OCI-LY7 (cell line): ENCODE results near the gene AOPEP. TPM values are rescaled to one million over a fixed set of nuclear protein-coding genes. Genes with fewer than 3 reads are reported as not detected.

Source experiments
- BruUV-seq: library from RNA; stranded (reverse); fragments of 400-500 nt; replicated peaks from 2 replicates; lab custom pipeline; 2021; lab: Mats Ljungman, UMichigan
- CTCF ChIA-PET: fragments of 300-600 bp; sonication (Branson Sonifier 250); formaldehyde crosslinking; loops from one replicate; lab custom pipeline; 2022; ENCODE audit warnings: antibody characterized with exemption; ENCODE audit not compliant: unreplicated experiment; lab: Charles Lee
- POLR2A ChIA-PET: fragments of 300-600 bp; sonication (Branson Sonifier 250); formaldehyde crosslinking; loops from one replicate; lab custom pipeline; 2022; ENCODE audit warnings: antibody characterized with exemption; lab: Charles Lee
- DNase-seq: peaks from one replicate; pipeline ENCODE4 v3.0.0-alpha.2; 2015; ENCODE audit warnings: low spot score
- H2AFZ ChIP-seq: fragments of 200-600 bp; sonication (generic), shearing (Covaris generic); 2 replicates; pipeline ENCODE4 v1.6.1; 2014; ENCODE audit warnings: mild to moderate bottlenecking, antibody characterized with exemption, low read length, moderate library complexity
- H3K27ac ChIP-seq: fragments of 200-600 bp; sonication (generic); 2 replicates; pipeline ENCODE4 v1.5.1; 2014; ENCODE audit warnings: mixed run types, low read depth, mild to moderate bottlenecking, moderate library complexity, low read length, inconsistent platforms; ENCODE audit not compliant: poor library complexity, severe bottlenecking
- H3K36me3 ChIP-seq: fragments of 200-600 bp; sonication (generic); 2 replicates; pipeline ENCODE4 v1.6.1; 2014; ENCODE audit warnings: mild to moderate bottlenecking, antibody characterized with exemption, low read length, moderate library complexity, mixed read lengths; ENCODE audit not compliant: insufficient read depth
- H3K4me1 ChIP-seq: fragments of 200-600 bp; sonication (generic); 2 replicates; pipeline ENCODE4 v1.5.1; 2014; ENCODE audit warnings: mild to moderate bottlenecking, low read length; ENCODE audit not compliant: insufficient read depth, poor library complexity, severe bottlenecking
- H3K4me2 ChIP-seq: fragments of 200-600 bp; sonication (generic); 2 replicates; pipeline ENCODE4 v1.6.1; 2014; ENCODE audit warnings: mild to moderate bottlenecking, low read length
- H3K4me3 ChIP-seq: fragments of 200-600 bp; sonication (generic); 2 replicates; pipeline ENCODE4 v1.5.1; 2014; ENCODE audit warnings: mild to moderate bottlenecking, low read depth, low read length; ENCODE audit not compliant: poor library complexity, severe bottlenecking
- H3K79me2 ChIP-seq: fragments of 200-600 bp; sonication (generic); 2 replicates; pipeline ENCODE4 v1.6.1; 2016; ENCODE audit warnings: low read depth, mild to moderate bottlenecking, low read length, moderate library complexity, mixed read lengths; ENCODE audit not compliant: insufficient read depth
- H3K9me2 ChIP-seq: fragments of 200-600 bp; sonication (generic); 2 replicates; pipeline ENCODE4 v1.6.1; 2016; ENCODE audit warnings: mild to moderate bottlenecking, low read length, mixed read lengths; ENCODE audit not compliant: insufficient read depth
- H3K9me3 ChIP-seq: fragments of 200-600 bp; sonication (generic); 2 replicates; pipeline ENCODE4 v1.6.1; 2014; ENCODE audit warnings: mild to moderate bottlenecking, mixed run types, low read length, mixed read lengths
- H4K20me1 ChIP-seq: fragments of 200-600 bp; sonication (generic); 2 replicates; pipeline ENCODE4 v1.6.1; 2014; ENCODE audit warnings: mild to moderate bottlenecking, antibody characterized with exemption, low read length, moderate library complexity, mixed read lengths; ENCODE audit not compliant: insufficient read depth
- CTCF ChIP-seq: fragments of 200-600 bp; sonication (generic); conservative IDR thresholded peaks from 2 replicates; pipeline ENCODE4 v1.5.1; 2014; ENCODE audit warnings: mild to moderate bottlenecking, antibody characterized with exemption, low read length, moderate library complexity, mixed read lengths
- EZH2phosphoT487 ChIP-seq: fragments of 200-600 bp; sonication (generic); IDR thresholded peaks from 2 replicates; pipeline ENCODE4 v1.6.1; 2018; ENCODE audit warnings: low read depth, borderline replicate concordance, mild to moderate bottlenecking, mixed run types, antibody characterized with exemption, low read length, moderate library complexity, mixed read lengths
- intact Hi-C: fragments of 100-400 bp; cut with micrococcal nuclease; formaldehyde crosslinking; loops from one replicate; pipeline ENCODE4 v1.10.0; 2022; ENCODE audit not compliant: unreplicated experiment
- total RNA-seq, 2 experiments: library from RNA; depleted of rRNA in 1 of 2; stranded (reverse); fragments of >200 nt in 1 of 2; shearing (Covaris generic) in 1 of 2; gene quantifications; 2 replicates each; pipeline ENCODE4 v1.2.3, GENCODE V29; 2014 to 2022

Gene AOPEP
- total RNA-seq, 2 experiments from 2014 or later, result 17.3 to 24.3 TPM

GRCh38 chr9:94754976-94755475, 28.5 kb downstream of the AOPEP start:
- H4K20me1 ChIP-seq, result no peaks in the 10 kb centered on the region
- no peaks in the 10 kb centered on the region for H3K9me2 ChIP-seq
- no peak overlapping the region for H3K4me3 ChIP-seq
- peaks cover under 1% of the 10 kb centered on the region; the same call in 1 of the 2 replicates for H3K36me3 ChIP-seq
- BruUV-seq, result no TSS peak
- ChIA-PET CTCF (no interaction called here), POLR2A (interaction anchor here (0.6 kb wide), 1 partner anchor 142 kb away, joined by 4 read pairs; no protein-coding TSS in a partner anchor)
- no peak overlapping the region for H3K27ac ChIP-seq
- TF ChIP-seq EZH2phosphoT487 (no peak), CTCF (no peak)
- peaks cover 1% of the 10 kb centered on the region; the same call in 1 of the 2 replicates for H3K9me3 ChIP-seq
- DNase-seq, result no peak
- no peaks in the 10 kb centered on the region for H3K79me2 ChIP-seq
- H2AFZ ChIP-seq, result no peak overlapping the region
- H3K4me2 ChIP-seq, result no peak overlapping the region
- intact Hi-C loops, result no loop called here
- H3K4me1 ChIP-seq, result no peaks in the 10 kb centered on the region

GRCh38 chr9:94757158-94757557, 30.7 kb downstream of the AOPEP start:
- Histone ChIP-seq H3K36me3 (peaks cover 7% of the 10 kb centered on the region; the same call in 1 of the 2 replicates), H4K20me1 (no peaks in the 10 kb centered on the region), H3K9me2 (no peaks in the 10 kb centered on the region), H3K4me3 (no peak overlapping the region), H3K27ac (no peak overlapping the region), H3K9me3 (no peaks in the 10 kb centered on the region), H2AFZ (no peak overlapping the region), H3K4me1 (no peaks in the 10 kb centered on the region), H3K79me2 (no peaks in the 10 kb centered on the region), H3K4me2 (no peak overlapping the region)
- POLR2A ChIA-PET, result interaction anchor here (1.6 kb wide), 1 partner anchor 12 kb away, joined by 3 read pairs; no protein-coding TSS in a partner anchor
- intact Hi-C loops, result no loop called here
- no peak for DNase-seq
- TF ChIP-seq EZH2phosphoT487, result no peak
- TF ChIP-seq CTCF, result no peak
- CTCF ChIA-PET, result no interaction called here
- BruUV-seq, result no TSS peak

GRCh38 chr9:94758031-94758430, 31.5 kb downstream of the AOPEP start:
- CTCF ChIA-PET, result no interaction called here
- H3K4me2 ChIP-seq, result no peak overlapping the region
- H2AFZ ChIP-seq, result no peak overlapping the region
- no peak overlapping the region for H3K4me3 ChIP-seq
- no peaks in the 10 kb centered on the region for H3K79me2 ChIP-seq
- no peaks in the 10 kb centered on the region for H4K20me1 ChIP-seq
- POLR2A ChIA-PET, result interaction anchor here (1.6 kb wide), 1 partner anchor 11 kb away, joined by 3 read pairs; no protein-coding TSS in a partner anchor
- H3K9me2 ChIP-seq, result no peaks in the 10 kb centered on the region
- peaks cover 7% of the 10 kb centered on the region; the same call in 1 of the 2 replicates for H3K36me3 ChIP-seq
- no peak overlapping the region for H3K27ac ChIP-seq
- TF ChIP-seq EZH2phosphoT487, result no peak
- TF ChIP-seq CTCF, result no peak
- DNase-seq, result no peak
- intact Hi-C loops, result no loop called here
- BruUV-seq, result no TSS peak
- no peaks in the 10 kb centered on the region for H3K4me1 ChIP-seq
- H3K9me3 ChIP-seq, result no peaks in the 10 kb centered on the region
